ENCODE results near the gene ECE1. TPM values are rescaled to one million over a fixed set of nuclear protein-coding genes. Genes with fewer than 3 reads are reported as not detected.
"Not testable (repeated sequence)": the region's sequence is repeated elsewhere in the genome, so short reads cannot be mapped to it uniquely, and the experiment has no call there.

The ECE1 gene
- total and polyA plus RNA-seq, 9 of the 15 experiments (the other 6 are each of a cell fraction or from before 2014, with no cell fraction given), result 0.56 to 34.8 (median 11.0) TPM

DNA sequence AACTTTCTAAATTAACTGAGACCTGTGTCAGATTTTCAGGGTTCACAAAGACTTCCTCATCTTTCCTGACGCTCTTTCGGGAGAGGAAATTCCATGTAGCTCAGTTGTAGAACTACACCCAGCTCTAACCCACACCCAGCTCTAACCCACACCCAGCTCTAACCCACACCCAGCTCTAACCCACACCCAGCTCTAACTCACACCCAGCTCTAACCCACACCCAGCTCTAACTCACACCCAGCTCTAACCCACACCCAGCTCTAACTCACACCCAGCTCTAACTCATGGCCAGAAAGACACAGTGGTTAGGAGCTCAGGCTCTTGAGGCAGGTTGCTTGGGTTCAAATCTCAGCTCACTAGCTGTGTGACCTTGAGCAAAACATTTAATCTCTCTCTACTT lies 99.5 kb downstream of the ECE1 start:
- H3K9ac ChIP-seq (ENCODE audit: insufficient read depth in 1 of 2, low read depth in 2 of 2, low read length in 2 of 2); H3K36me3 ChIP-seq (ENCODE audit: control insufficient read depth, insufficient read depth, low read length); H4K20me1 ChIP-seq (replicated peaks; ENCODE audit: control insufficient read depth, insufficient read depth, low read length); H3K79me2 ChIP-seq (ENCODE audit: control insufficient read depth, insufficient read depth, low read length); H3K4me3 ChIP-seq; DNase-seq (ENCODE audit: extremely low read depth in 1 of 4, low spot score in 3 of 4); ATAC-seq; H2AFZ ChIP-seq (ENCODE audit: low read depth, low read length); CTCF ChIA-PET (ENCODE audit: low intra/inter-chr PET ratio); H3K9me1 ChIP-seq (ENCODE audit: control insufficient read depth, insufficient read depth, low read length); BruUV-seq (replicated peaks); H3K9me3 ChIP-seq (replicated peaks; ENCODE audit: control insufficient read depth, insufficient read depth, low read depth, low read length); H3K4me1 ChIP-seq (replicated peaks in 1 of 2; ENCODE audit: control insufficient read depth in 2 of 2, insufficient read depth in 2 of 2, low read length in 2 of 2); FAIRE-seq; H3K4me2 ChIP-seq (ENCODE audit: insufficient read depth, low read length); H3K27ac ChIP-seq (ENCODE audit: extremely low read depth, low read depth, low read length); intact Hi-C loops (cut with micrococcal nuclease): not testable (repeated sequence)
- peaks cover 20 to 36% of the 10 kb centered on the region in 2 experiments for H3K27me3 ChIP-seq (ENCODE audit: control insufficient read depth in 2 of 2, insufficient read depth in 2 of 2, low read length in 2 of 2)
- in situ Hi-C loops (cut with MboI), result loop anchor here (5.0 kb wide), 1 partner anchor 198 kb away; no protein-coding TSS in a partner anchor
- WGBS (ENCODE audit: insufficient coverage, low coverage, missing lambda C conversion rate), result 4% methylated on average over 2 of the region's 2 CpGs
- TF ChIP-seq HMBOX1 (IDR thresholded peaks at IDR 0.05), result peak; percentile 33; the same call in 1 of the 2 replicates
- POLR2A ChIA-PET, result interaction anchor here (1.2 kb wide), 1 partner anchor 405 kb away, joined by 3 read pairs; no protein-coding TSS in a partner anchor

GRCh38 chr1:21189906-21190500 lies 100.3 kb downstream of the ECE1 start:
- BruUV-seq (replicated peaks), result no TSS peak
- peaks cover 20 to 36% of the 10 kb centered on the region in 2 experiments for H3K27me3 ChIP-seq (ENCODE audit: control insufficient read depth in 2 of 2, insufficient read depth in 2 of 2, low read length in 2 of 2)
- in situ Hi-C loops (cut with MboI) (loop anchor here (5.0 kb wide), 1 partner anchor 198 kb away; no protein-coding TSS in a partner anchor), intact Hi-C loops (cut with micrococcal nuclease) (no loop called here)
- no peaks in the 10 kb centered on the region for H4K20me1 ChIP-seq (replicated peaks; ENCODE audit: control insufficient read depth, insufficient read depth, low read length)
- no peaks in the 10 kb centered on the region for H3K9me3 ChIP-seq (replicated peaks; ENCODE audit: control insufficient read depth, insufficient read depth, low read depth, low read length)
- no peaks in the 10 kb centered on the region for H3K36me3 ChIP-seq (ENCODE audit: control insufficient read depth, insufficient read depth, low read length)
- no peaks in the 10 kb centered on the region for H3K9me1 ChIP-seq (ENCODE audit: control insufficient read depth, insufficient read depth, low read length)
- 0% methylated on average over 1 of the region's 1 CpG for WGBS (ENCODE audit: insufficient coverage, low coverage, missing lambda C conversion rate)
- H2AFZ ChIP-seq (ENCODE audit: low read depth, low read length), result no peak overlapping the region
- TF ChIP-seq SOX6 (IDR thresholded peaks at IDR 0.05) (no peak), ZNF75A (CRISPR knock-in tag; IDR thresholded peaks at IDR 0.05) (no peak), MED1 (CRISPR knock-in tag; IDR thresholded peaks at IDR 0.05; ENCODE audit: borderline replicate concordance) (no peak), NFIC (IDR thresholded peaks at IDR 0.05) (peak; percentile 78), KDM5B (IDR thresholded peaks at IDR 0.05; ENCODE audit: insufficient replicate concordance, low read depth, low read length) (no peak), PTTG1 (tag; IDR thresholded peaks at IDR 0.05; ENCODE audit: low read depth) (no peak), CBX2 (IDR thresholded peaks at IDR 0.05; ENCODE audit: insufficient read depth, low read length, poor library complexity, severe bottlenecking) (no peak)
- TF ChIP-seq, protein P1, sequence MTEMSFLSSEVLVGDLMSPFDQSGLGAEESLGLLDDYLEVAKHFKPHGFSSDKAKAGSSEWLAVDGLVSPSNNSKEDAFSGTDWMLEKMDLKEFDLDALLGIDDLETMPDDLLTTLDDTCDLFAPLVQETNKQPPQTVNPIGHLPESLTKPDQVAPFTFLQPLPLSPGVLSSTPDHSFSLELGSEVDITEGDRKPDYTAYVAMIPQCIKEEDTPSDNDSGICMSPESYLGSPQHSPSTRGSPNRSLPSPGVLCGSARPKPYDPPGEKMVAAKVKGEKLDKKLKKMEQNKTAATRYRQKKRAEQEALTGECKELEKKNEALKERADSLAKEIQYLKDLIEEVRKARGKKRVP (CRISPR knock-in tag; IDR thresholded peaks at IDR 0.05), result no peak
- no peak overlapping the region for H3K4me2 ChIP-seq (ENCODE audit: insufficient read depth, low read length)
- H3K27ac ChIP-seq (ENCODE audit: extremely low read depth, low read depth, low read length), result no peak overlapping the region
- FAIRE-seq (no peak), ATAC-seq (no peak), DNase-seq (ENCODE audit: extremely low read depth in 1 of 4, low spot score in 3 of 4) (no peak)
- ChIA-PET CTCF (ENCODE audit: low intra/inter-chr PET ratio) (no interaction called here), POLR2A (interaction anchor here (0.6 to 2.5 kb wide), 4 partner anchors 9 to 456 kb away, joined by 3 to 10 read pairs (median 3); no protein-coding TSS in a partner anchor)
- H3K4me3 ChIP-seq, result no peak overlapping the region
- no peaks in the 10 kb centered on the region; a peak in 1 of 5 replicates for H3K4me1 ChIP-seq (replicated peaks in 1 of 2; ENCODE audit: control insufficient read depth in 2 of 2, insufficient read depth in 2 of 2, low read length in 2 of 2)
- H3K79me2 ChIP-seq (ENCODE audit: control insufficient read depth, insufficient read depth, low read length), result no peaks in the 10 kb centered on the region
- H3K9ac ChIP-seq (ENCODE audit: insufficient read depth in 1 of 2, low read depth in 2 of 2, low read length in 2 of 2), result no peak overlapping the region
